DOHH2 (cell line): ENCODE data around the gene SRSF1.
"Not testable (repeated sequence)": the region's sequence is repeated elsewhere in the genome, so short reads cannot be mapped to it uniquely, and the experiment has no call there.

Source experiments
- H3F3A ChIP-seq: fragments of 200-600 bp; sonication (generic), shearing (Covaris generic); 2 replicates; pipeline ENCODE4 v1.6.0; 2016; ENCODE audit warnings: antibody characterized with exemption, mild to moderate bottlenecking; ENCODE audit not compliant: control insufficient read depth, insufficient read depth
- H3K27ac ChIP-seq: fragments of 200-600 bp; sonication (generic); 2 replicates; pipeline ENCODE4 v1.5.1; 2014; ENCODE audit warnings: low read depth, mild to moderate bottlenecking, low read length, moderate library complexity
- H3K27me3 ChIP-seq: fragments of 200-600 bp; sonication (generic); 2 replicates; pipeline ENCODE4 v1.6.1; 2014; ENCODE audit warnings: mild to moderate bottlenecking, low read length, mixed read lengths; ENCODE audit not compliant: control insufficient read depth
- H3K36me3 ChIP-seq: fragments of 200-600 bp; sonication (generic); 2 replicates; pipeline ENCODE4 v1.6.1; 2014; ENCODE audit warnings: mild to moderate bottlenecking, low read length, moderate library complexity, mixed read lengths; ENCODE audit not compliant: control insufficient read depth
- H3K4me1 ChIP-seq: fragments of 200-600 bp; sonication (generic); 2 replicates; pipeline ENCODE4 v1.6.1; 2014; ENCODE audit warnings: mild to moderate bottlenecking, low read length, mixed read lengths; ENCODE audit not compliant: control insufficient read depth
- H3K4me2 ChIP-seq: fragments of 200-600 bp; sonication (generic); 2 replicates; pipeline ENCODE4 v1.6.0; 2014; ENCODE audit warnings: mild to moderate bottlenecking, low read length, moderate library complexity
- H3K4me3 ChIP-seq: fragments of 200-600 bp; sonication (generic); 2 replicates; pipeline ENCODE4 v1.5.1; 2014; ENCODE audit warnings: mild to moderate bottlenecking, low read length, mixed read lengths
- H3K79me2 ChIP-seq: fragments of 200-600 bp; sonication (generic); 2 replicates; pipeline ENCODE4 v1.6.1; 2014; ENCODE audit warnings: mild to moderate bottlenecking, low read length, mixed read lengths; ENCODE audit not compliant: control insufficient read depth
- H3K9me2 ChIP-seq: fragments of 200-600 bp; sonication (generic); replicated peaks from 2 replicates; pipeline ENCODE4 v1.6.1; 2014; ENCODE audit warnings: mild to moderate bottlenecking, low read length, mixed read lengths; ENCODE audit not compliant: control insufficient read depth
- H3K9me3 ChIP-seq: fragments of 200-600 bp; sonication (generic); 2 replicates; pipeline ENCODE4 v1.6.1; 2014; ENCODE audit warnings: antibody characterized with exemption, low read length, mixed read lengths; ENCODE audit not compliant: control insufficient read depth, insufficient read depth
- H4K20me1 ChIP-seq: fragments of 200-600 bp; sonication (generic); 2 replicates; pipeline ENCODE4 v1.6.0; 2014; ENCODE audit warnings: low read depth, mild to moderate bottlenecking, antibody characterized with exemption, low read length, moderate library complexity; ENCODE audit not compliant: control insufficient read depth, insufficient read depth
- EZH2phosphoT487 ChIP-seq: fragments of 200-600 bp; sonication (generic); IDR thresholded peaks from 2 replicates; pipeline ENCODE4 v1.6.1; 2017; ENCODE audit warnings: borderline replicate concordance, mild to moderate bottlenecking, antibody characterized with exemption, low read length, moderate library complexity, mixed read lengths
- TF ChIP-seq, protein P1 (sequence below): fragments of 200-600 bp; sonication (generic); IDR thresholded peaks from one replicate; pipeline ENCODE4 v1.5.1; 2014; ENCODE audit warnings: antibody characterized with exemption, mild to moderate bottlenecking, low read depth, low read length; ENCODE audit not compliant: poor library complexity, severe bottlenecking

SRSF1 gene

DNA sequence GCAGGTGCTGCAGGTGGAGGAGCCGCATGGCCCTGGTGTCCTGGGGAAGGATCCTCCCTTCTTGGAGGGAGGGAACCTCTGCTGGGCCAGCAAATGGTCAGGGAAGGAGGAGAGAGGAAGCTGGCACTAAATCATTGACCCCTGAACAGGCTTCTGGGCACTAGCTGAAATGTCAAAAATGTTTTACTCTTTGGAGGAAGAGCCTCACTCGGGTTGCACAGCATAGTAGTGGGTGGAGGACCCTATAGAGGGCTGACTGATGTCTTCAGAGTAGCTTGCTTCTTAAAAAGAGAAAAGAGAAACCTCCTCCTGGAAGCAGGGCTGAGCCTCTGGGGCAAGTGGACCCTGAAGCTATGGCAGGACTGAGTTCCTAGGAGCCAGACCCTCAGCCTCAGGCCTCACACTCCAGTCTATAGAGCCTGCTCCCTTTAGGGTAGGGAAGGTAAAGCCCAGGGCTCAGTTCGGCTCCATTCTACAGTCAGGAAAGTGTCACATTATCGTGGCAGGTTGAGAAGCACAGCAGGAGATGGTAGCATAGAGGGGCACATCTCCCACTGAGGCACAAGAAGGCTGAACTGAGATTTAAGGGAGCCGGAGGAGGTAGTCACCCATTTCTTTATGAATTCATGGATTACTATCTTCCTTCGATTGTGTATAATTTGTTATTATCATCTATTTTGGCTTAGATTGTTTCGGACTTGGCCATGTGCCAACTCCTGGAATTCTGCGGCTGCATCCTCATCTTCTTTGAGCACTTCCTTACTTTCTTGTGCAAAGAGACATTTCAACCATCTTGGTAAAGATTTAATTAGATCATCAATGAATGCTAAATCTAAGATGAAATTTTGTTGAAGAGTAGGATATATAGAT, 44.5 kb downstream of the SRSF1 start:
- H3K36me3 ChIP-seq: no peaks in the 10 kb centered on the region
- no peaks in the 10 kb centered on the region for H3K79me2 ChIP-seq
- H3K27ac ChIP-seq: no peak overlapping the region
- no peaks in the 10 kb centered on the region for H3K4me1 ChIP-seq
- TF ChIP-seq EZH2phosphoT487: no peak
- TF ChIP-seq, protein P1, sequence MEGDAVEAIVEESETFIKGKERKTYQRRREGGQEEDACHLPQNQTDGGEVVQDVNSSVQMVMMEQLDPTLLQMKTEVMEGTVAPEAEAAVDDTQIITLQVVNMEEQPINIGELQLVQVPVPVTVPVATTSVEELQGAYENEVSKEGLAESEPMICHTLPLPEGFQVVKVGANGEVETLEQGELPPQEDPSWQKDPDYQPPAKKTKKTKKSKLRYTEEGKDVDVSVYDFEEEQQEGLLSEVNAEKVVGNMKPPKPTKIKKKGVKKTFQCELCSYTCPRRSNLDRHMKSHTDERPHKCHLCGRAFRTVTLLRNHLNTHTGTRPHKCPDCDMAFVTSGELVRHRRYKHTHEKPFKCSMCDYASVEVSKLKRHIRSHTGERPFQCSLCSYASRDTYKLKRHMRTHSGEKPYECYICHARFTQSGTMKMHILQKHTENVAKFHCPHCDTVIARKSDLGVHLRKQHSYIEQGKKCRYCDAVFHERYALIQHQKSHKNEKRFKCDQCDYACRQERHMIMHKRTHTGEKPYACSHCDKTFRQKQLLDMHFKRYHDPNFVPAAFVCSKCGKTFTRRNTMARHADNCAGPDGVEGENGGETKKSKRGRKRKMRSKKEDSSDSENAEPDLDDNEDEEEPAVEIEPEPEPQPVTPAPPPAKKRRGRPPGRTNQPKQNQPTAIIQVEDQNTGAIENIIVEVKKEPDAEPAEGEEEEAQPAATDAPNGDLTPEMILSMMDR: no peak
- H3K9me2 ChIP-seq: no peaks in the 10 kb centered on the region
- no peaks in the 10 kb centered on the region for H3K9me3 ChIP-seq
- H3K4me2 ChIP-seq: no peak overlapping the region
- H4K20me1 ChIP-seq: no peaks in the 10 kb centered on the region
- H3K4me3 ChIP-seq: no peak overlapping the region
- no peaks in the 10 kb centered on the region for H3F3A ChIP-seq
- peaks cover 48% of the 10 kb centered on the region for H3K27me3 ChIP-seq

DNA sequence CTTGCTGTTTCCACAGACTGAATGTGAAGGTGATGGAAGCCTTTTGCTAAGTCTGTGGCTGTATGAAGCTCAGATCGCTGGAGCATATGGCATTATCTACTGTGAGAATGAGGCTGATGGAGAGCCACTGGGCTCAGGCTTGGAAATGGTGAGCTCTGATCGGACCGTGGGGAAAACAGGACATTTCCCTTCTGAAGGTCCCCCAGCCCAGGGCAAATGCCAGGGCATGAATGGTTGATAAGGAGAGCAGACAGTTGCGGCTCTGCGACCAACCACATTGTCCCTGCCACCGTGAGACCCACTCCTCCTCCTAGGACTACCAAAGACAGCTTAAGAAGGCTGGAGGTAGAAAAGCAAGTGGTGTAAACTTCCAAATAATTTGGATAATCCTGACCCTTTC, 47.1 kb downstream of the SRSF1 start:
- Histone ChIP-seq H3K9me3 (no peaks in the 10 kb centered on the region), H3F3A (no peaks in the 10 kb centered on the region; the same call in 1 of the 2 replicates), H3K36me3 (no peaks in the 10 kb centered on the region), H3K4me2 (no peak overlapping the region), H3K27me3 (peaks cover 59% of the 10 kb centered on the region), H3K9me2 (no peaks in the 10 kb centered on the region), H4K20me1 (no peaks in the 10 kb centered on the region), H3K4me3 (no peak overlapping the region), H3K4me1 (peaks cover 15% of the 10 kb centered on the region), H3K79me2 (no peaks in the 10 kb centered on the region), H3K27ac (no peak overlapping the region)
- TF ChIP-seq, protein P1: no peak
- no peak for TF ChIP-seq EZH2phosphoT487

DNA sequence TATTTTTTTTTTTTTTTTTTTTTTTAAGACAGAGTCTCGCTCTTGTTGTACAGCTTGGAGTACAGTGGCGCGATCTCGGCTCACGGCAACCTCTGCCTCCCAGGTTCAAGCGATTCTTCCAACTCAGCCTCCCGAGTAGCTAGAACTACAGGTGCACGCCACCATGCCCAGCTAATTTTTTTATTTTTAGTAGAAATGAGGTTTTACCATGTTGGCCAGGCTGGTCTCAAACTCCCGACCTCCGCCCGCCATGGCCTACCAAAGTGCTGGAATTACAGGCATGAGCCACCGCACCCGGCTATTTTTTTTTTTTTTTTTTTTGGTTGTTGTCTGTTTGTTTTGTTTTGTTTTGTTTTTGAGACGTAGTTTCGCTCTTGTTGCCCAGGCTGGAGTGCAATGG, 48.7 kb downstream of the SRSF1 start:
- H3K4me3 ChIP-seq, H3K9me2 ChIP-seq, H3F3A ChIP-seq, H3K4me2 ChIP-seq, H4K20me1 ChIP-seq, H3K9me3 ChIP-seq, H3K36me3 ChIP-seq, H3K27ac ChIP-seq, H3K79me2 ChIP-seq: not testable (repeated sequence)
- Histone ChIP-seq H3K4me1 (peaks cover 20% of the 10 kb centered on the region), H3K27me3 (peaks cover 69% of the 10 kb centered on the region)

DNA sequence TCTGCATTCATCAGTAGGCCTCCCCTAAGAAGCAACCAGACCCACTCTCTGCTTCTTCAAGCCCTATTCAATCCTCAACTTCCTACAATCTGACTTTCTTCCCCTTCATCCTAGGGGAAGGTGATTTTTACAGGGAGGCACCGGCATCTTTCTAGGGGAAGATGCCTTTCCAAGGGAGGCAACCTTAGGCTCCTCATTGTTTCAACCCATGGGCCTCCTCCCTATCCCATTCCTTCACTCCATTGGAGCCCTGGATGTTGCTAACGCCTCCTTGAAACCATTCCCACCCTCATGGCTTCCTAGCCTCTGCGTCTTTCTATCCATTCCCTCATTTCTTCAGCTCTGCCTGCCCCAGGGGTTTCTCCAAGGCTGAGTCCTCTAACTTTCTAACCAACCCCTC, 49.2 kb downstream of the SRSF1 start:
- Histone ChIP-seq H3K9me2 (no peaks in the 10 kb centered on the region), H3K27me3 (peaks cover 74% of the 10 kb centered on the region), H4K20me1 (no peaks in the 10 kb centered on the region), H3K27ac (no peak overlapping the region), H3K4me2 (no peak overlapping the region), H3K4me3 (no peak overlapping the region), H3K9me3 (no peaks in the 10 kb centered on the region), H3F3A (no peaks in the 10 kb centered on the region; the same call in 1 of the 2 replicates), H3K4me1 (peaks cover 23% of the 10 kb centered on the region), H3K79me2 (no peaks in the 10 kb centered on the region), H3K36me3 (no peaks in the 10 kb centered on the region)
- TF ChIP-seq, protein P1: no peak
- TF ChIP-seq EZH2phosphoT487: no peak
